ENCODE measurements around the gene LRRC27.
"Not testable (repeated sequence)": the region's sequence is repeated elsewhere in the genome, so short reads cannot be mapped to it uniquely, and the experiment has no call there.

The LRRC27 gene

DNA sequence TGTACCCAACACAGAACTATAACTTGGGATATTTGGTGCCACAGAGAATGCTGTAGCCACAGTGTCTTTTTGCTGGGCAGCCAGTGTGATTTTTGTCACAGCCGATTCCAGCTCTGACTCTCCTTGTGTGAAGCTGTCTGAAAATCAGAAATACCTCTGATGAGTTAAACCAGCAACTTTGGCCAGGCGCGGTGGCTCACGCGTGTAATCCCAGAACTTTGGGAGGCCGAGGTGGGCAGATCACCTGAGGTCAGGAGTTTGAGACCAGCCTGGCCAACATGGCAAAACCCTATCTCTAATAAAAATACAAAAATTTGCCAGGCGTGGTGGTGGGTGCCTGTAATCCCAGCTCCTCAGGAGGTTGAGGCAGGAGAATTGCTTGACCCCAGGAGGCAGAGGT is 5.9 kb downstream of the LRRC27 start:
- not testable (repeated sequence) for DNase-seq (ENCODE audit: low read depth, low spot score)

DNA sequence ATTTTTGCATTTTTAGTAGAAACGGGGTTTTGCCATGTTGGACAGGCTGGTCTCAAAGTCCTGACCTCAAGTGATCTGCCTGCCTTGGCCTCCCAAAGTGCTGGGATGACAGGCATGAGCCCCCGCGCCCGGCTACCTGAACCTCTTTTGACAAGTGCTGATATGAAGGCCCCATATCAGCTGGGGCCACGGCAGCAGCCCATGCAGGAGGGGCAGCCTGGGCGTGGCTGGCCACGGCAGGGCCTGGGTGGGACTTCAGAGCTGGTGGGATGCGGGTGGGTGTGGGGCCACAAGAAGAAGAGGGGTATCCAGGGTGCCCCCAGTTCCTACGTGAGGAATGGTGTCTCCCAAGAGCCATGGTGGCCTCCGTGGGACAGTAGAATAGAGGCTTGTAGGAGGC is 6.9 kb downstream of the LRRC27 start:
- no peak for DNase-seq (ENCODE audit: low read depth, low spot score)

DNA sequence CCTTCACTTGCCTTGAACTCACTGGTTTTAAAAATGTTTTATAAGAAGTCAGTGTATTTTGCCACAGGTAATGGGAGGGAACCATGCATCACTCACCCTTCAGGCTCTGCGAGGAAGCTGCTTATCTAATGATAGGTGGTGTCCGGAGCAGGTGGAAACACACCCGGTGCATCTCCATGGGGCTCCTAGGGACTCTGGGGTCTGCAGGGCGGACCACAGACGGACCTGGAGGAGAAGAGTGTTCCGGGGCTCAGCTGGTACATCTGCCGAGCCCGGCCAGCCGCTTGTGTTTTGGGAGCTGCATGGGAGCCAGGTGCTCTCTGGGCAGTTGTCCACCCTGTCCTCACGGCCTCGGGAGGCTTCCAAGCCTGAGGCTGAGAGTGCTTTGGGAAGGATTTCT is 7.3 kb downstream of the LRRC27 start:
- DNase-seq (ENCODE audit: low read depth, low spot score), result no peak

DNA sequence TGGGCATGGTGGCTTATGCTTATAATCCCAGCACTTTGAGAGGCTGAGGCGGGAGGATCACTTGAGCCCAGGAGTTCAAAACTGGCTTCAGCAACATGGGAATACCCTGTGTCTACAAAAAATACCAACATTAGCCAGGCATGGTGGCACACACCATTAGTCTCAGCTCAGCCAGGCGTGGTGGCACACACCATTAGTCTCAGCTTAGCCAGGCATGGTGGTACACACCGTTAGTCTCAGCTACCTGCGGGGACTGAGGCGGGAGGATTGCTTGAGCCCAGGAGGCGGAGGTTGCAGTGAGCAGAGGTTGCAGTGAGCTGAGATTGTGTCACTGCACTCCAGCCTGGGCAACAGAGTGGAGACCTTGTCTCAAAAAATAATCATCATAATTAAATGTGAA is 9.0 kb downstream of the LRRC27 start:
- no peak for DNase-seq (ENCODE audit: low read depth, low spot score)

DNA sequence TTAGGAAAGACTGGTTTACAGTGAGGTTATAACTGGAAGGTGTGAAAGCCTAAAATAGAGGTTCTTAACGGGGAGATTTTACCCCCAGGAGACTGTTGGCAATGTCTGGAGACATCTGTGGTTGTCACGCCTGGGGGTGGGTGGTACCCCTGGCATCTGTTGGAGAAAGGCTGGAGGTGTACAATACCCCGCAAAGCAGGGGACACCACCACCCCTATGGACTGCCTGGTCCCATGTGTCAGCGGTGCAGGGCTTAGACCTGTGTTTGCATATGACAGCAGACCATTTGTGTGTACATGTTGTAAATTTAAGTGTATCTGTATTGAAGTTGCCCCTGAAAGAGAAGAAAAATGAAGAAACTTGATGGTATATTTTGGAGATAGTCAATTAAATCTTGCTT is 9.8 kb downstream of the LRRC27 start:
- no peak for DNase-seq (ENCODE audit: low read depth, low spot score)

DNA sequence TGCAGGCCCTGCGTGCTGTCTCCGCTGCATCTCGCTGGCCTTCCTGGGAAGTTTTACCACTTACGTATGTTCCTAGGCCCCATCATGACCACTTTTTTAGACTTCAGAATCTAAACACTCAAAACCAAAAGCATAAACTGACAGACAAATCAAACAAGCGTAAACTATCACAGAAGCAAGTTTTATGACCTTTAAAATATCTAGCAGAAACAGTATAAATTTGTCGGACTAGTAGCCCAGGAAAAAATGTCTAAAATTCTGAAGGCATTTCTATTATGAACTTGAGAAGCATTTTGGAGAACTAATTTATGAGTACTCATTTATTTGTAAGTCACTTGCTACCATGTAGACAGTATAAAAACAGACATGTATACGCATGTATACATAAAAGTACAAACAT is 10.6 kb downstream of the LRRC27 start:
- no peak for DNase-seq (ENCODE audit: low read depth, low spot score)

DNA sequence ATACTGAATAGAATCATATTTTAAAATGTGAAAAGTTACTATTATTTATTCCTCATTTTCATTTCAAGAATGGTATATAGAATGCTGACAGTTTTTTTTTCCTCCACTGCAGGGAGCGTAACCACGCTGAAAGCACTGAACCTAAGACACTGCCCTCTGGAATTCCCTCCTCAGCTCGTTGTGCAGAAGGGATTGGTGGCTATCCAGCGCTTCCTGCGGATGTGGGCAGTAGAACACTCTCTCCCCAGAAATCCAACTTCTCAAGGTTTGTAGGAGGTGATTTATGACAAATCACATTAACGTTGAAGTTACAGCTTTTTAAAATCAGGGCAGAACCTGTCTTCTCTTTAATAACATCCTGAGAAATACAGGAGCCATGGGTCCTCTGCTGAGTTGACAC is 12.4 kb downstream of the LRRC27 start:
- DNase-seq (ENCODE audit: low read depth, low spot score), result no peak

DNA sequence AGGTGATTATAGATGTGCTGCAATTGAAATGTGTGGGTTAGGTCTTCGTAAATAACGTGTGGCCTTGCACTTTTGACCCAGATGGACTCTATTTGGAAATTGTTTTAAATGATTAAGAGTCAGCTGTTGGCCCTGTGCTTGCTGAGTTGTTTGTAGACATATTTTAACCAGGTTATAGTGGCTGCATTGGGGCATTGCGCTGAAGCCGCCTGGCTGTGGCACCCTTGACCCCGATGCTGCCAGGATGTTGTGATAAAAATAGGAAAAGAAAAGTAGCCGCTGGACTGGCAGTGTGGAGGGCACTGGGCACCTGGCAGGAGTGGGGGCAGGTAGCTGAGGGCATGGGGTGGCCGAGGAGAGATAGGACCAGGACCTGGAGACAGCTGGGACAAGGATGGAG is 13.4 kb downstream of the LRRC27 start:
- no peak for DNase-seq (ENCODE audit: low read depth, low spot score)

DNA sequence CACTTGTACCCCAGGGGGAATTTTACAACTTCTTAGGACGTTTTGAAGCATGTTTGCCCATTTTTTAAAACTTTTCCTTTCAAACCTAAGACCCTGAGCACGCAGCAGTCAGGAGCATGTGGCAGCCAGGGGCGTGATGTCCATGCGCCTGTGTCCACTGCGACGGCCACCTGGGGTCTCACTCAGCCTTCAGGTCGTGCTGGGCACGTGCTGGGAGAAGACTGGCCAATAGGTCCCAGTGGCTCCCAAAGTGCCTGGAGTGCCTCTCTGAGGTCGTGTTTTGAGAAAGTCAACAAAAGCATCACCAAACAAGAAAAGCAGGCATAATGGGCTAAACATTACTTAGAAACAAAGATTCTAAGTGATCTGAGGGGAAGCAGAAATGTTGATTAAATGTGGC is 14.8 kb downstream of the LRRC27 start:
- DNase-seq (ENCODE audit: low read depth, low spot score), result no peak

DNA sequence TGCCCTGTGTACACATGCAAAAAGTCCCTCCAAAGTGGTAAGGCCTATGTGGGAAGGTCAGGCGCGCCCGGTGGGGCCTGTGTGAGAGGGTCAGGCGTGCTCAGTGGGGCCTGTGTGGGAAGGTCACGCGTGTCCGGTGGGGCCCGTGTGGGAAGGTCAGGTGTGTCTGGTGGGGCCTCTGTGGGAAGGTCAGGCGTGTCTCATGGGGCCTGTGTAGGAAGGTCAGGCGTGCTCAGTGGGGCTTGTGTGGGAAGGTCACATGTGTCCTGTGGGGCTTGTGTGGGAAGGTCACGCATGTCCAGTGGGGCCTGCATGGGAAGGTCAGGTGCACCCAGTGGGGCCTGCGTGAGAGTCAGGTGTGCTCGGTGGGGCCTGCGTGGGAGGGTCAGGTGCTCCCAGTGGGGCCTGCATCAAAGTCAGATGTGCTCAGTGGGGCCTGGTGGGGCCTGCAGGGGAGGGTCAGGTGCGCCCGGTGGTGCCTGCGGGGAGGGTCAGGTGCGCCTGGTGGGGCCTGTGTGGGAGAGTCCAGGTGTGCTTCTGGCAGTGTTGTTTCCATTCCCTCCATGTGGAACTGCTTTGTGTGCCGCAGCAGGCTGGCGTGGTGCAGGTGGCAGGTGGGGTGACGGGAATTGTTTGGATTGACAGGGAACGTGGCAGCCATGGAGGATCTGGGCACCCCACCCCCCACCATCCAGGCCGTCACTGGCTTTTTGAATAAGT is 15.4 kb downstream of the LRRC27 start:
- no peak for DNase-seq (ENCODE audit: low read depth, low spot score)

DNA sequence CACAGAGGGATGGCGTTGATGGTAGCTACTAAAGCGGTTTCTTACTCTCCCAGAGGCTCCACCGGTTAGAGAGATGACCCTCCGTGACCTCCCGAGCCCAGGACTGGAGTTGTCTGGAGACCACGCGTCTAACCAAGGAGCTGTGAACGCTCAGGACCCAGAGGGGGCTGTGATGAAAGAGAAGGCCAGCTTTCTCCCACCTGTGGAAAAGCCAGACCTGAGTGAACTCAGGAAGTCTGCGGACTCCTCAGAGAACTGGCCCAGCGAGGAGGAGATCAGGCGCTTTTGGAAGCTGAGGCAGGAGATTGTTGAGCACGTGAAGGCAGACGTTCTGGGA is 15.9 kb downstream of the LRRC27 start:
- DNase-seq (ENCODE audit: low read depth, low spot score), result no peak

DNA sequence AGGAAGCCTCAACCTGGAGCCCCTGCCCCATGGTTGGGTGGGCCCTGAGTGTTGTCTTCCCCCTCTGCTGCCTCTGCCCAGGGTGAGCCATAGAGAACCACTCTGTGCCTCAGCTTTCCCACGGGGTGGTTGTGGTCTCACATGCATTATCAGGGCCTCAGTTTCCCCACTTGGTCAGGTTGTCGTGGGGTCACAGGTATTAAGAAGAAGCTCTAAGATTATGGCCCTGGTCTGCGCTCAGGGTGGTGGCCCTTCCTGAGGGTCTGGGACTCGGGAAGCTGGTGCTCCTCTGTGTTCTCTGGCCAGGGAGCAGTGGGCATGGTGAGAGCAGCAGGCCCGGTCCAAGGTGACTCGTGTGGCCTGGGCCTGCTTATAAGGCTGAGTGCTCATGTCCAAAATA is 17.8 kb downstream of the LRRC27 start:
- DNase-seq (ENCODE audit: low read depth, low spot score), result no peak

DNA sequence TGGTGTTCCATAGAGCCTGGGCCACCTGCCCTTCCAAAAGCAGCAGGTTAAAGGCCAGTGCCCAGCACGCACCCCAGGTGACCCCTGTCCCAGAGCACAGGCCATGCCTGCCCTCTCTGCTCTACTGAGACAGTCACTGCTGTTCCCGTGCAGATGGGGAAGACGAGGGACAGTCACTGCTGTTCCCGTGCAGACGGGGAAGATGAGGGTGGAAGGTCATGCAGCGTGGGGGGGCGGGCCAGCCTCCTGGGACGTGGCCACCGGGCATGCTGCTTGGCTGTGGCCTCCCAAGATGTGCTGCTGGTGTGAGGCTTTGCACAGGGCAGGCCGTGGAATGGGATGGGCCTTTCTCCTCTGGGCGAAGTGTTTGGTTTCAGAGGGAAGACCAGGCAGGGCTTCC is 18.4 kb downstream of the LRRC27 start:
- no peak for DNase-seq (ENCODE audit: low read depth, low spot score)

DNA sequence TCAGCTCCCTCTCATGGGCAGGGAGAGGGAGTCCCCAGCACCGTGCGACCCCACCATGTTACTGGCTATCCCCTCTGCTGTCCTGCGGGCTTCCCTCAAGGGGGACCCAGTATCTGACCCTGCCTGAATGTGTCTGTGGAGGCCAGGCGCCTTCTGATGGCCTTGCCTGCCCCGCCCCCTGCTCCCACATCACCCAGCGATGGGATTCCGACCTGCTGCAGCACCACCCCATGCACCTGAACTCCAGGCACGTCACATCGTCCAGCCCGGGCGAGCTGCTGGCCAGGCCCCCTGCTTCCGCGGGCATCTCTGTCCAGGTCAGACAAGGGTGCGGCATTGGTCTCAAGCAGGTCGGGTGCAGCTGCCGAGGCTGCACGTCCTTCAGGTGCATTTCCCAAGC is 19.0 kb downstream of the LRRC27 start:
- no peak for DNase-seq (ENCODE audit: low read depth, low spot score)

DNA sequence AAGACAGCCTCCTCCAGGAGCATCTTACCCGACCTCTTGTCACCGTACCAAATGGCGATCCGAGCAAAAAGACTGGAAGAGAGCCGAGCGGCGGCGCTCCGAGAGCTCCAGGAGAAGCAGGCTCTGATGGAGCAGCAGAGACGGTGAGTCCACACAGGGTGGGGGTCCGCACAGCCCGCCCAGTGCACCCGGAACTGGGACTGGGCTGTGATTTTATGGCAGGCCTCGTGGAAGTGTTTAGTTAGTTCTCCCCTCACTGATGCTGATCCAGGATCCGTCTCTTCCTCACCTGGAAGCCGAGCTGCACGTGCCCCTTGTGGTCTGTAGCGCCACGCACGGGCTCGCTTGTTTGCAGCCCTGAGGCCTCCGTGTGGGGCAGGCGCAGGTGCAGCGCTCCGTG is 19.6 kb downstream of the LRRC27 start:
- DNase-seq (ENCODE audit: low read depth, low spot score), result no peak

DNA sequence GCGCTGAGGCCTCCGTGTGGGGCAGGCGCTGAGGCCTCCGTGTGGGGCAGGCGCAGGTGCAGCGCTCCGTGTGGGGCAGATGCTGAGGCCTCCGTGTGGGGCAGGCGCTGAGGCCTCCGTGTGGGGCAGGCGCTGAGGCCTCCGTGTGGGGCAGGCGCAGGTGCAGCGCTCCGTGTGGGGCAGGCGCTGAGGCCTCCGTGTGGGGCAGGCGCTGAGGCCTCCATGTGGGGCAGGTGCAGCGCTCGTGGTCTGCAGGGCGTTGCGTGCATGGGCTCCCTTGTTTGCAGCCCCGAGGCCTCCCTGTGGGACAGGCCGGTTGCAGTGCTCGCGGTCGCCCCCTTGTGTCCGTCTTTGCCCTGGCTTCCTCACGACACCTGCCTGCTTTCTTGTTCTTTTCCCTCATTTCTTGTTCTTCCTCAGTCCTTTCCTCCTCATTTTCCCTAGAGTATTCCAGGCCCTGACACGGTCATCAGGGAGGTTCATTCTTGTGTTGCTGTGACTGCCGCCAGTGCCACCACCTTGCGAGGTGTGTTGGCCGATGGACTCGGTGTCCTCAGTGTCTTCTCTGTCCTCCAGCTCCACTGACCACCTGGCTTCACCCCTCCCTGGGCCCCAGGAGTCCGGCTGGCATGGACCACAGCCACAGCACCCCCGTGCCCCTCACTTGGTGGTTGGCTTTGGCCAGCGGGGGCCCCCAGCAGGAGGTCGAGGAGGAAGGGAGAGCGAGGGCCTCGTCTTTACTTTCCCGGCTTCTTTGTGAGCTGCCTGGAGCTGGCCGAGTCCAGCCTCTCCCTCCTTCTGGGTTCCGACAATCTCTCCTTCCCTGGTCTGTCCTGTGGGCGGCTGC is 20.7 kb downstream of the LRRC27 start:
- DNase-seq (ENCODE audit: low read depth, low spot score), result peak; percentile 21

DNA sequence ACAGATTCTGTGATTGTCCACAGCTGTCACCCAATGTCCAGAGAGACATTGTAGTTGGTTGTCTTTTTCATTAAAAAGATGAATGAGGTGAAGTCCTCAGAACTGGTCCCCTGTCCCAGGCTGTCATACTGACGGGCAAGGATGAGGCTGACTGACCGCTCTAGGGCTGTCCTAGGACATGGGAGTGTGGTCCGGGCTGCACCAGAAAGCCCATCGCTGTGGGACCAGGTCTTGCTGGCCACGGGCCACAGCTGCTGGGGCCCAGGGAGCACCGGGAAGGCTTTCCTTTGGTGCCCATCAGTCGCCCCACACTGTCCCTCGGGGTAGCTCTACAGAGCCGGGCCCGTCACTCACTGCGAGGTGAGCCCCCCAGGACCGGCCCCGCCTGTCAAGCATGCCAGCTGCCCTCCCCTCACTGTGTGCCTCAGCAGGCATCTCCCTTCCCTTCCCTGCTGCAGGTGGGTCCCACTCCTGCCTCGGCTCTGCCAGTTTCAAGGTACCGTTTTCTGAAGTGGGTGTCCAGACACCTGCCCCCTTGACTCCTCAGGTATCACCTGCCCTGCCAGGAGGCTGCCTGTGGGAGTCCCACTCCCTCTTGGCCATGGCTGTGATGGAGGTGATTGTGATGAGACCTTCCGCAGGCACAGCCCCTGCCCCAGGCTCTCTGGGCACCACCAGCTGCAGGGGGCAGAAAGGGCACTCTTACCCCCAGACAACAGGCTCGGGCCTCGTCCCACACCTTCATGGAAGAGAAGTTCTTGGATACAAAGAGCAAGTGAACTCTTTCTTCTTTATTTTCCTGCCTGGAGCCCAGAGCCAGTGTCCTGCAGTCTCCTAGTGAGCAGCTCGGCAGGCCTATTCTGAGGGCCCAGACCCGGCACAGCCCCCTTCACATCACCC is 21.7 kb downstream of the LRRC27 start:
- DNase-seq (ENCODE audit: low read depth, low spot score), result no peak

DNA sequence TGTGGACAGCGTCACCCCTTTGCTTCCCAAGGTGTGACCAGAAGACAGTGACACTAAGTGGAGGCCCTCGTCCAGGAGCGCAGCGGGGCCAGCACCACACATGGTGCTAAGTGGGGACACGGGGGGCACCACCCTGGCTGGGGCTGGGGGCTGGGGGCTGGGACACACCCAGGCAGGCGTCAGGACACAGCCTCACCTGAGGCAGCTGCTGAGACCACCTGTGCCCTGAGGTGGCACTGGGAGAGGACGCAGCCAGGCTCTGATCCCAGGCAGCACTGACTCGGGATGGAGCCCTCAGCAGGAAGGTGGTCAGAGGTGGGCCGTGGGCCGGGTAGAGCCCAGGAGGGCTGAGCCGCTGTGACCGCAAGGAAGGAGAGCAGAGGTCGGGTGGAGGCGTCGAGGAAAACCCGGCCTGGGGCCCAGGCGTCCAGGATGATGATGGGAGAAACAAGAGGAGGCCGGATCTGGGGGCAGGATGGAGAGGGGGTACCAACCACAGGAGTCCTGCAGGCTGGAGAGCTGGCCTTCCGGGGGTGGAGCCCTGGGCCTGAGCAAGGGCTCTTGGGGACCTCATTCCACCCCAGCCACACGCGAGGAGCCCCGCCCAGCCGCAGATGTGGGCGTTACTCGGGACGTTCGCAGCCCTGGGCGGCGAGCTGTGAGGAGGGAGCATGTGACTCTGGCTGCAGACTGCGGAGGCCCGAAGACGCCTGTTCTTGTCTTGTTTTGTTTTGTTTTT is 22.5 kb downstream of the LRRC27 start:
- DNase-seq (ENCODE audit: low read depth, low spot score), result no peak

DNA sequence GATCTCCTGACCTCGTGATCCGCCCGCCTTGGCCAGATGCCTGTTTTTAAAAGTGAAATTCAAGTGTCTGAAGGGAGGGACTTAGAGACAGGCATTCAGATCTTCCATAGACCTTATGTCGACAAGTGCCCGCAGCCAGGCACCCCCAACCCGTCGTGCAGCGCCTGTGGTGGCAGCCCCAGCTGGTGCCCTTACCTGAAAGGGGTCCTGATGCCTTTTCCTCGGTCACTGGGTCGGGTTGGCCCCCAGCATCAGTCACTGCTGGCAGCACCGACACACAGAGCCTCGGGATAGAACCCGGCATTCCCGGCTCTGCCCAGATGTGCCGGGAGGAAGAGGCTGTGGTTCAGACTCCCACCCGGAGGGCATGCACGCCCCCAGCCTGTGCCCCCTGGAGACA is 23.3 kb downstream of the LRRC27 start:
- DNase-seq (ENCODE audit: low read depth, low spot score), result no peak

DNA sequence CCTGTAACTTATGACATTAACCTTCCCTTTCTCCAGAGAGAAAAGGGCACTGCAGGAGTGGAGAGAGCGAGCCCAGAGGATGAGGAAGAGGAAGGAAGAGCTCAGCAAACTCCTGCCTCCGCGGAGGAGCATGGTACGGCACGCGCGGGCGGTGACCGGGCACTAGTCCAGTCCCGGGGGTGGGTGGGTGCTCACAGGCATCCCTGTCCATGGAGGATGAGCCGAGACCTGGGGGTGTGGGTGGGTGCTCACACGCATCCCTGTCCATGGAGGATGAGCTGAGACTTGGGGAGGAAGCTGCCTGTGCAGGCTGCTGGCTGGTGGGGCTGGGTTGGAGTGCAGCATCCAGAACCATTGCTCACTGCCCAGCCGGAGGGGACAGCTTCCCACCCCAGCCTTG is 23.8 kb downstream of the LRRC27 start:
- no peak for DNase-seq (ENCODE audit: low read depth, low spot score)

DNA sequence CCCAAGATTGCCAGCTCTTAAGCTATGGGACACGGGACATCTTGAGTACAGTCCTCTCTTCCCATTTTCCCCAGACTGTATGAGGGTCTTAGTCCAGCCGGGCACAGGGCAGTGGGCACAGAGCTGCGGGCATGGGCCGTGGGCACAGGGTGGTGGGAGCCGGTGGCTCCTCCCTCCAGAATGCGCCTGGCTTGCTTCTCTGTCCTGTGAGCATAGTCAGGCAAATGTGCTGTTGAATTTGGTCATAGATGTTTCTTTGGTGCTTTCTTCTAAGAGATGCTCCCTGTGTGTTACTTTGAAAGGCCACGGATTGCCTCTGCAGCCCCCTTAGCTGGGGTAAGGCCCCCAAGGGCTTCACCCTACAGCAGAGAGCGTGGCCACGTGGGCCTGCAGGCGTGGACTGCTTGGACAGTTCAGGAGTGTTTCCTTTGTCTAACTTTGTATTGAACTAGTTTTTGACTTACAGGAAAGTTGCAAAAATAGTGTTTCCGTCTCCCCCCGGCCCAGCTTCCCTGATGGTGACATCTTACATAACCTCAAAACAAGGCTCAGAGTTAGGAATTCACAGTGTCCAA is 24.7 kb downstream of the LRRC27 start:
- no peak for DNase-seq (ENCODE audit: low read depth, low spot score)

All from smooth muscle cell of the brain vasculature (primary cell).